Activated gamma-delta T cell (primary cell): Measurements from ENCODE around the gene CH25H.

Source experiments
- DNase-seq: peaks from one replicate; lab custom pipeline; 2025; lab: John Stamatoyannopoulos, UW

The CH25H gene

DNA sequence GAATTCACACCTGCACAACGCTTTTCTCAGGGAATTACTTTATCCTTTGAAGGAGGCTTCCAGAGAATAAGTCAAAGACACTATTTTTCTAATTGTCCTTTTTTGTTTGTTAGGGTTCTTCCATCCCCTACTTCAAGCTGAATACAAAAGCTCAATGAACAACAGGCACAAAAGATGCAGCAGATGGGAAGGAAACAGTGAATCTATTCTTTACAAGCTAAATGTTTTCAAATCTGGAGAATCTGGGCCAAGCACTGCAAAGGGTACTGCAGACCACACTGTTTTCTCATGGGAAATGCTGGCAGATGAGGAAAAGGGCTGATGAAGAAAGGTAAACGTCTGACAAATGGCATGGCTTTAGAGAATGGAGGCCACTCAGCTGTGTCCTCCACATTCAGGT lies 25.9 kb upstream of the CH25H start:
- DNase-seq: no peak

DNA sequence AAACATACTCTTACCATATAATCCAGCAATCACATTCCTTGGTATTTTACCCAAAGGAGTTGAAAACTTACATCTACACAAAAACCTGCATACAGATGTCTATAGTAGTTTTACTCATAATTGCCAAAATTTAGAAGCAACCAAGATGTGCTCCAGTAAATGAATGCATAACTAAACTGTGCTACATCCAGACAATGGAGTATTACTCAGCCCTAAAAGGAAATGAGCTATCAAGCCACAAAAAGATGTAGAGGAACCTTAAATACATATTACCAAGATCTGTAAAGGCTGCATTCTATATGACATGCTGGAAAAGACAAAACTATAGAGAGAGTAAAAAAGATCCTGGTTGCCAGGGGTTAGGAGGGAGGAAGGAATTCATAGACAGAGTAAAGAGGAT lies 21.8 kb upstream of the CH25H start:
- DNase-seq: no peak

DNA sequence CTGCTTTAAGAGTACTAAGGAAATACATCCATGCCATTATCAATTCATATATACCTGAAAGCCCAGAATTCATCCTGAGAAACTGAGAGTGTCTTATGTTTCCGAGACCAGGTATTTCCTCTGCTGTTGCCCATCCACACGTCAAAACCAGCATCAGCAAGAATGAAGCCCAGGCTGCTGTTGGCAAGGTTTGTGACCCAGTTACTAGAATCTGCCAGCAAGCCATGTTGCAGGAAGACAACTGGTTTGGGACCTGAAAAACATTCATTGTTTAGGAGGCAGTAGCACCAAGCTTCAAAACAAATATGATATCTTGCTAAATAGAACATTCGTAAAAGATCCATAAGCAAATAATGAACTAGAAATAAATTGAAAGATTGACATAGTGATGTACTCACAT lies 21.0 kb upstream of the CH25H start:
- DNase-seq: no peak

DNA sequence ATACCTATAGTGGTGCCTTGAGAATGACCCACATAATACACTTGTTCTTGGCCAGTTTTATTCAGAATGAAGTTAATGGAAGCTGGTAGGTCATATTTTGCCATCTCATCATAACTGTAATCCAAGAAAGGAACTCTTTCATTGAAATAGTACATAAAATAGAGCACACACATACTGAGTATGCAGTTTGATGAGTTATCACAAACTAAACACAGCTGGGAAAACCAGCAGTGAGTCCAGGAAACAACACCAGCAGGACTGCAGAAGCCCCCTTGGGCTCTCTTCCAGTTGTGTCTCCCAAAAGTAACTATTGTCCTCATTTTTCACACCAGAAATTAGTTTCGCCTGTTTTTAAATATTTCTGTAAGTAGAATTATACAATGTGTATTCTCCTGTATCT lies 19.8 kb upstream of the CH25H start:
- no peak for DNase-seq

DNA sequence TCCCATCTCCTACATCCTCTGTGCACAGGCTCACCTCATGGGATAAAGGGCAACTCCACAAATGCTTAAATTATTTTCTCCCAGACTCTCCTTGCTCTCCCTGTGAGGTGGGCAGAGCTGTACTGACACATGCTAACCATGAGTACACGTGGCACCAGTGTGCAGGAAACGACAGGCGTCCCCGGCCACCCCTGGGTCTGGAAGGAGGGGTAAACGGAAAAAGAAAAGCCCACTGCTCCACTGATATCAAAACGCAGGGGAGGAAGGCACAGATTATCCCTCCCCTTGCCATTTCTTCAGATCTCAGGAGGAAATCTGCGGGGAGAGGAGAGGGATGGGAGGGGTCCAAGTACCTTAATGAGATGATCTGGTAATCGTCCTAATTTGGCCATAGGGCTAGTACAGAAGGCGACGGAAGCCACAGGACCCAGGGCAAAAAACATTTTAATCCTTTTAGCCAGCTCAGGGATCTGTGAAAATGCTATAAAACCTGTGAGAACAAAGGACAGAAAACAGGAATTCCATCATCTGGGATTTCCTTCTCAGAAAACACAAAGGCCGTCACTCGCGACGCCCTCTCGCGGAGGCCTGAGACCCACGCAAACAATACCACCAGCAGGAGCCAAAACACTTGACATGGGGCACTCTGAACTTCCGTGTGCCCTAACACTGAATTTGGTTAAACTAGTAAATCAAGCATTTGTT lies 17.8 kb upstream of the CH25H start:
- DNase-seq: no peak

DNA sequence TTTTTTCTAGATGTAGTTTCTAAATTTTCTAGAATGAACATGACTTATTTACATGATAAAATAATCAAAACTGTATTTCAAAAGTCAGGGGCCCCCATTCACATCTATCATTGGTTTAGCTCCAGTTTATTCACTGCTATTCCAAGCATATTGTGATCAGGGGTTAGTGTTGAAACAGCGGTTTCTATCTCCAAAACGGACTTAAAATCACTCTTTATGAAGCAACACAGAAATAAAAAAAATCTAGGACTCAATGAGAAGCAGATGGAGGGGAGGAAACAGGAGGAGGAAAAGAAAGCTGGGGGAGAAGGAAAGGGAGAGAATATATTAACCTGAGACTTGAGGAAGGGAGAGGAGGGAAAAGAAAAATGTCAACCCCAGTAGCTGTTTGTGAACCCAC lies 14.8 kb upstream of the CH25H start:
- no peak for DNase-seq

DNA sequence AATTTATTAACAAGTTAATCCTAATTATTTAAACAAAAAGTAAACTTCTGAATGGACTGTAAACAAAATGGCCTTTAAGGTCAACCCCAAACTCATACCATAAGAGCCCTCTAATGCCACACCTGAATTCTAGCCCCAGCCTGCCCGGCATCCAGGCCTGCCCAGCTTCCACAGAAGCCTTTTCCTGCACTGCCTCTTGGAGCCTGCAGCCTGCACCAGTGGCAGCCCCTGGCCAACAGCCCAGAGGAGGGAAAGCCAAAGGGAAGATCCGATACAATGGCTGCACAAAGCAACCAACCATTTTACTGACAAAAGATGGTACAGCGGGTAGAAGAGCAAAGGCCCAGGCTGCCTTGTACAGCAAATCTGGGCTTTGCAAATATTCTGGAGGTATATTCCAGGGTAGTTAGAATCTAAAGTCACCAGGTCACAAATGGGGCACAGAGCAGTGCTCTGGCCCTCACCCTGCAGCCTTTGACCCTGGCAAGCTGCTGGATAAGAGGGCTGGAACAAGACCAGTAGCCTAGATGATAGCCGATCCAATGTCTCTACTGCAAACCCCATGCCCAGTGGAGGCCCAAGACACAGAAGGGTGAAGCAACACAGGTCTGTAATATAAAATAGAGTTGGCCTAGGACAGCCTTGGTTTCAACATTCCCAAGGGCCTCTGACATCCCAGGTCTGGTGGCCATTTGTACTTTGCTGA lies 12.5 kb upstream of the CH25H start:
- no peak for DNase-seq

DNA sequence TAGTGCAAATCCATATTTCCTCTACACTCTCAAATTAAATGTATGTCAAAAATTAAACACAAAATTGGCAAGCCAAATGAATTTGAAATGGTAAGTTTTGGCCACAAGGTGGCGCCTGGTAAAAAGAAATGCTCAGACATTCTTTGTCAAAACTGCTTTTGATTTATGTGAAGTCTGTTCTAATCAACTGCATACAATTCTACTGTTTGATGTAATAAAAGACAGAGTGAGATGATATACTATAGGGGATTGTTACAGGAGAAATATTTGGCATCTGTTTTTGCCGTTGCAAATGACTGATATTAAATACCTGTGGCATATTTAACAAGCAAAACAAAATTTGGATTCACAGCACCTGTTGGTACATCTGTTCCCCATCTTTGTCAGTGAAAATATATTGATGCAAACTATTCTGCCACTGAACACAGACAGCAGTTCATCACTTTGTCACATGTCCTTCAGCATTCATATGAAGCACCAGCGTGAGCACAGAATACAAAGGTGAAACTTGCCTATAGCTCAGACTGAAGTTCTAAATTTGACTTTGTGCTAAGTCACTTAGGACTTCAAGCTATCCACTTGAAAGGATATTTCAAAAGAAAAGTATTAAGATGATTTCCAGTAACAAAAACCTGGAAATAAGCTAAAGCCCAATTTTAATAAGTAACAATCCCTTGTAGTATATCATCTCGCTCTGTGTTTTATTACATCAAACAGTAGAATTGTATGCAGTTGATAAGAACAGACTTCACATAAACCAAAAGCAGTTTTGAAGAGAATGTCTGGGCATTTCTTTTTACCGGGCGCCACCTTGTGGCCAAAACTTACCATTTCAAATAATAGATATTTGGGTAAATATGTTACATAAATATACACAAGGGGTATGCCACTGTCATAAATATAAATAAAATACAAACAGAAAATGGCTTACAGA lies 10.2 kb upstream of the CH25H start:
- no peak for DNase-seq

DNA sequence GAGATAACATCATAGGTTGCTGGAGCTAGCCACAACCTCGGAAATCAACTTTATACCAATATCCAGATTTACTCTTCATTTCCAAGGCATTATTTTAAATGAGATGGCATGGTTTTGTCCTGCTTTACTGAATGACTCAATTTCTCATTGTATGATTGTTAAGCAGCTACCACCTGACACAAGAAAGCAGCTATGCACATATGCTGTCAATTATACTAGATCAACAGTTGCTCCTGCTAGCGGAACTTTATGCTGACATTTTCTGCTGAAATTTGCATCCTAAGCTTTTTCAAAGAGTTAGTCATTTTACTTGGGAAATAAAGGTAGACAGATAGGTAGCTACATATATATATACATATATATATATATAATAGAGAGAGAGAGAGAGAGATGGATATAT lies 8.9 kb upstream of the CH25H start:
- DNase-seq: no peak

DNA sequence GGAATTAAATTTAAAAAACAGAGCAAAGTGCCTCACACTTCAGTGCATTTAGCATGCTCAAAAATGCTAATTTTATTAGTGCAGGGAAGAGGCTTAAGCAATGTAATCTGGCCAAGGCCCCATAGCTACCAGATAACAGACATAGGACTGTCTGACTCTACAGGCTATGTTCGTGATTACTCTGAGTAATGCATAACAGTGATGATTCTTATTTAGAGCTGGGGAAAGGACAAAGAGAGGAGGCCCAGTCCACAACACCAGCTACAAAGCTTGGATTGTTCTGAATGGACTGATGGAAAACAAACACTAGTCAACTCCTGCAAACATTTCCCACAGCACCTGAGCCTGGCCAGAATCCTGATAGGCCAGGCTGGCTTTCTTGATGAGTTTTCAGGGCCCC lies 8.4 kb upstream of the CH25H start:
- no peak for DNase-seq

DNA sequence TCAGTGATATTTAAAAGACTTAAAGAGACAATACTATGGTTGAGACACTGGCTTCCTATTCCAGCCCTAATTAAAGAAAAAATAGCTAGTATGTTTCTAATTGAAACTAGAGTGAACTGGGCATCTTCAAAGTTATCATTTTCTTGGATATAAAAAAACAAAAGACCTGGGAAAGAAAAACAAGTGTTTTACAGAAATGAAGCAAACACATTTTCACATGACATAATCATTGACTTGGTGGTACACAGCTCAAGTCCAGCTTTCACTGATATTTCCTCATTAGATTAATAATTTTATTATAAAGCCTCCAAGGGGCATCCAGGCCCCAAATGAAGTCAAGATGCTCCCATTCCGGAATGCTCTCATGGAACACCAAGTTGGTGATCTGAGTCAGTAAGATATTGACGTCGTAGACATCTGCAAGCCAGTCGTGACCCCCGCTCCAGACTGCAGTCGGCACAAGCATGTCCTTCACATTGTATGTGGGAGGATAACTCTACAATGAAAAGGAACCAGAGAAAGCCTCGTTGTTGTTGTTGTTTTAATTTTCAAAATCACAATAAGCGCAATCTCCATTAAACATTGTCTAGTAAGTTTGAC lies 7.5 kb upstream of the CH25H start:
- no peak for DNase-seq

DNA sequence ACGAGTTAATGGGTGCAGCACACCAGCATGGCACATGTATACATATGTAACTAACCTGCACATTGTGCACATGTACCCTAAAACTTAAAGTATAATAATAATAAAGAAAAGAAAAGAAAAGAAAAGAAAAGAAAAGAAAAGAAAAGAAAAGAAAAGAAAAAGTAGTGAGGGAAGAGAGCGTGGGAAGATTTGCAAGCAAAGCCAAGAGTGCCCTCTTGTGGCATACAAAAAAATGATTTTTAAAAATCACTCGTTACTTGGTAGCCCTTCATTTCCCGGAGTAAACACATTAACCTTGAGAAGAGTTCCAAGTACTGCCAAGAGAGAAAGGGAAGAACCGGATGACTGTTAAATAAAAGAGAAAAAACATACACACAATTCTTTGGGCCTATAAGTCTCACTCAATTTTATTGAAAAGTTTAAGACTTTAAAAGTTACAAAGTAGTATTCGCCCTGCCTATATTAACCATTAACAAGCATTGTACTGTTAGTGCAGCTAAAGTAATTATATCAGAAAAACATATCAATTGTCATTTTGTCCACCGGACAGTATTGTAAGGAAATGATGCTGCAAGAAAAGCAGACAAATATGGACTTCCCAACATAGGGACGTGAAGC lies 6.2 kb upstream of the CH25H start:
- no peak for DNase-seq

DNA sequence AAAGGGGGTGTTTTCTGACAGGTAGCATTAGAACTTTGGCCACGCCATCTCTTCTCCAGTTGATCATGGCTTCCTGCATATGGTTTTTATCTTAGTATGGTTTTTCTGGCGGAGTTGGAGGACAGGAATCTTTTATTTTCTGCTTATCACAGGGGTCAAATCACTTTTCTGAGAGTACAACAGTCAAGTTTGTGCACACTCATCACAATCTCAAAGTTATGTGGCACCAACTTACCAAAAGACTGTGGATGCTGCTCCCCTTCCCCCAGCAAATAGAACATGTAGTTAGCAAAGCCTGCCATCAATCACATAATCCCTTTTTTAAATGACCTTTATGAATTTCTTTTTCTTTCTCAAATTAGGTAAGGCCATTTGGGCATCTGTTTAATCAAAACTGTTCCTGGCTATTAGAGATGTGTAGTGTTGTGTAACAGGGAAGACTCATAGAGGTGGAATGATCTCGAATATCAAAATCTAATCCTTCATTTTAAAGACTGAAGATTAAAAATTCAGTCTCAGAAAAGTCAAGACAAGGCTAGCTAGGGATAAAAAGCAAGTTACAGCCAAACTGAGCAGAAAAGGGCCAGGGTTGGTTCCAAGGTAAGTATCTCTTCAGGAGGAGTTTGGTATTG lies 3.8 kb upstream of the CH25H start:
- no peak for DNase-seq

DNA sequence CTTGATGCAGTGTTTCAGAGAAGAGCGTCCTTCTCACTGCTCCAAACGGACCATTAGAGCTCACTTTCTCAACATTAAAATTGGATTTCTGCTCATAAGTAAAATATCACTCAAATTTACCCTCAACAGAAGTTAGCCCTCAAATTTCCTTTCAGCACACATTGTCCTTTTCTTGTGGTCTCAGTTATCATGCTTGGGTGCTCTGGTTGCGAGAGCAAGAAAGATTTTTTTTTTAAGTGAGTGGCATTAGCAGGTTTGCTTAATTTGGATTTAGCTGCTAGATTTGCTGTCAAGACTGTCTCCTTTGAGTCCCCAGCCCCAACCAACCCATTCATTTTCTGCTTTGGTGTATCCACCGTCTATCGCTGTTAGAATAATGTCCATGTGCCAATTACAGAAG lies 2.6 kb upstream of the CH25H start:
- DNase-seq: no peak

DNA sequence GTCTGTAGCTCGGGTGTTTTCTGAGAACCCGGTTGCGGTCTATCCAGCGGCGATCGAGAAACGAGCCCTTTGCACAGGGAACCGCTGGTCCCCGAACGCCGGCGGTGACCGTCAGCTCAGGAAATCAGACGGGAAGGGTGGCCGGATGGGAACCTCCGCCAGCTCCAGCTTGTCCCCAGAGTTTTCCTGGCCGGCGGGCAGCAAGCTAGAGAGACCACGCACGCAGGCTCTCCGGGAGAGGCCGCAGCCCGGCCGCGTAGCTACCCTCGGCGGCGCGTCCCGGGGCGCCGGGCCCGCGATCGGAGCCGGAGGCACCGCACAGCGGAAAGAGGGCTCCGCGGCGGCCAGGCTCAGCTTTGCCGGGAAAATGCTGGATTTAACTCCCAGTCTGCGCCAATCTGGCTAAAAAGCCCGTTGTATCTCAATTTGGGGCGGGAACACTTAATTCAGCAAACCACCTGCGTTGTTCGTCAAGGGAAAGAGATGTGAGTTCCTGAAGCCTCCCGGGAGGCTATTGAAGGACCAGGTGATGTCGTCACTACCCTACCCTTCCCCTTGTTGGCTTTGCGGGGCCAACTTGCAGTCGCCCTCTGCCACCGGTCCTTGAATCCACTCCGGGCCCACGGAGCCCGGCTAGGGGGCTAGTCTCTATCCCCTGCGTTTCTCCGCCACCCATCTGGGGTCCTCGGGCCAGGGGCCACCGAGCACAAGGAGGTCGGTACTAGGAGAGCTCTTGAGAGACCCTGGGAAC lies 859 bp upstream of the CH25H start:
- DNase-seq: no peak

DNA sequence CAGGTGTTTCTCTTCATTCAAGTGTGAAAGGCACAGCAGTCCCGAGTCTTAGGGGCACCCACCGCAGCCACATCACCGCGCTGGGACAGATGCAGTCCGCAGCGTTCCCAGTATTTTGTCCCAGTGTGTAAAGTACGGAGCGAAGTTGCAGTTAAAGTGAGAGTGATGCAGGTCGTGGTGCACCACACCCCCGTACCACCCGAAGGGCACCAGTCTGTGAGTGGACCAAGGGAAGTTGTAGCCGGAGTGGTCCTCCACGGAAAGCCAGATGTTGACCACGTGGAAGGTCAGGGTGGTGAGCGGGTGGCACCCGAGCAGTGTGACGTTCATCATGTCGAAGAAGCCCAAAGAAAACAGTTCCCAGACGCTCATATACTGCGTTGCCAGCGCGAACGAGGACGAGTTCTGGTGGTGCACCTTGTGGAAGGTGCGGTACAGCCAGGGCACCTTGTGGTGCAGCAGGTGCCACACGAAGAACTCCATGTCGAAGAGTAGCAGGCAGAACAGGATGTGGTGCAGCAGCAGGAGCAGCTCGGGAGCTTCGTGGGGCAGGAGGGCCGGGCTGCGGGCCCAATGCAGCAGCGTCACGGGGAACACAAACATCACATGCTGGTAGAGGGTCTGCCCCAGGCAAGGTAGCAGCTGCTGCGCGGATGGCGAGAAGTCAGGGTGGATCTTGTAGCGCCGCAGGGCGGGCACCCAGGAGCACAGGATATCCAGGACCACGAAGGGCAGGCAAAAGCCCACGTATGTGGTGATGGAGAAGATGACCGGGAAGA lies 526 bp downstream of the CH25H start:
- no peak for DNase-seq

DNA sequence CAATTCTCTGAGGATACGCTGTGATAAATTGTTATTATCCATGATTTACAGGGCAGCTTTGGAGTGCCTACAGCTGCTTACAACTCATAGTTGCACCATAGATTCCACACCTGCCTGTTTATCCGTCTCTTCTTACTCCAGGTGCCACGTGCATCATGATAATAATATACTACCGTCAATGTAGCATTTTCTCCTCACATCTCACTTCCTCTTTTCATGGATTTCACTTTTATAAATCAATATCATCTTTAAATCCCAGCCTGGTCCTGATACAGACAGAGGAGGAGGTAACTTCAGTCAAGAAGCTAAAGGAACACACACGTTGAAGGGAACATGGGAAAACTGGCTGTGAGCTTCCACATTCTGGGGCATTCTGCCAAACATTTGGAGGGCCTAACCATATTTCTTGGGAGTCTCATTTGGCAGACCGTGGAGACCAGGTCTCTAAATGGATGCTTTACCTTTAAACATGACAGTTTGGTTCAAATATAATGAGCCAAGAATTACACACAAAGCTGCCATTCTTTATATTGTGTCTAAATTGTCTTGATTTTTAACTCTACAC lies 2.4 kb downstream of the CH25H start:
- DNase-seq: no peak

DNA sequence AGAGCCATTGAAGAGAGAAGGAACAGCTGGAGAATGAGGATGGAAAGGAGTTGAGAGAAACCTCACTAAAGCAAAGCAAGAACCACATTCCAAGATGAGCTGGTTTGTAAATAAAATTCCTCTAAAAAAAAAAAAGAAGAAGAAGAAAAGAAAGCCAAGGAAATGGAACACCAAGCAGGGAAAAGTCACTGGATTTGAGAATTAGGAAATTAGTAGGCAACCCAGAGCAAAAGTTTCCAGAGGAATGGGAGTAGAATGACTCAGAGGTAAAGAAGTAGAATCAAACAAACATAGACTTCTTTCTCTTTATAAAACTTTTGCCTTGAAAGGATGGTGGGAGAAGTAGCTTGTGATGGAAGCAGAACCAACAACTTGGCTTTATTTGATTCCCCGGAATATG lies 3.9 kb downstream of the CH25H start:
- no peak for DNase-seq

DNA sequence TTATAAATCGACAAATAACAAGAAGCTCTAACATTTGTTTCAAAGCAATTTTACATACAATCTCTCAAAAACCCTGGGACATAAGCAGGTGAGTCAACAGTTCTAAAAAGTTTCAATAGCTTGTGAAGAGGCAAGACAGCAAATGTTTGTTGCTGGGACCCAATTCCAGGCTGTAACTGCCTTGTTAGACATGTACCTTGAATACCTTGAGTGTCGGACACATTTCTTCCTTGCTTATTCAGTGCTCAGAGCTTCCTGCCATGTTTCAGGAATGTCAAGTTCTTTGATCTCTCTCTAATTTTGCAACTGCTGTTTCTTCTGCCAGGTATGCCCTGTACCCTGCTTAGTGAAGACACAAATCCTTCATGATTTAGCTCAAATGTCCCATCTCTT lies 5.1 kb downstream of the CH25H start:
- DNase-seq: no peak
